ENCODE measurements around the gene BBS10. TPM values are rescaled to one million over a fixed set of nuclear protein-coding genes. Genes with fewer than 3 reads are reported as not detected.

Gene BBS10
- total RNA-seq, 4 donors from 2014 or later, result 7.8 to 14.0 (median 9.6) TPM

- 70 to 74% methylated on average over 9 of the region's 9 CpGs for WGBS, 2 donors
- DNase-seq (ENCODE audit: low spot score in 2 of 2), result no peak
- TF ChIP-seq CTCF (IDR thresholded peaks at IDR 0.05), result no peak
- TF ChIP-seq POLR2A (IDR thresholded peaks at IDR 0.05), result no peak
- intact Hi-C loops (cut with DNase I; ENCODE audit: low total_unique reads), result no loop called here
- H3K4me3 ChIP-seq (ENCODE audit: low read depth, poor library complexity, severe bottlenecking), result no peak overlapping the region
Measured at GRCh38 chr12:76313299-76313698, 34.9 kb downstream of the BBS10 start.

GRCh38 chr12:76312315-76312714 lies 35.9 kb downstream of the BBS10 start:
- H3K4me3 ChIP-seq (ENCODE audit: low read depth, poor library complexity, severe bottlenecking), result no peak overlapping the region
- no peak for TF ChIP-seq CTCF (IDR thresholded peaks at IDR 0.05)
- no peak for TF ChIP-seq POLR2A (IDR thresholded peaks at IDR 0.05)
- no peak for DNase-seq (ENCODE audit: low spot score in 2 of 2)
- intact Hi-C loops (cut with DNase I; ENCODE audit: low total_unique reads), result no loop called here
- WGBS, 2 donors, result 81 to 86% methylated on average over 7 of the region's 7 CpGs

GRCh38 chr12:76311796-76312195 lies 36.4 kb downstream of the BBS10 start:
- 89 to 94% methylated on average over 3 of the region's 3 CpGs for WGBS, 2 donors
- intact Hi-C loops (cut with DNase I; ENCODE audit: low total_unique reads), result no loop called here
- H3K4me3 ChIP-seq (ENCODE audit: low read depth, poor library complexity, severe bottlenecking), result no peak overlapping the region
- DNase-seq (ENCODE audit: low spot score in 2 of 2), result no peak
- TF ChIP-seq CTCF (IDR thresholded peaks at IDR 0.05) (no peak), POLR2A (IDR thresholded peaks at IDR 0.05) (no peak)

- TF ChIP-seq POLR2A (IDR thresholded peaks at IDR 0.05), result no peak
- no peak for TF ChIP-seq CTCF (IDR thresholded peaks at IDR 0.05)
- intact Hi-C loops (cut with DNase I; ENCODE audit: low total_unique reads), result no loop called here
- no peak overlapping the region for H3K4me3 ChIP-seq (ENCODE audit: low read depth, poor library complexity, severe bottlenecking)
- DNase-seq (ENCODE audit: low spot score in 2 of 2), result no peak
Measured at GRCh38 chr12:76310110-76310509, 38.1 kb downstream of the BBS10 start.

- TF ChIP-seq CTCF (IDR thresholded peaks at IDR 0.05) (no peak), POLR2A (IDR thresholded peaks at IDR 0.05) (no peak)
- WGBS, 2 donors, result 45 to 48% methylated on average over 3 of the region's 3 CpGs
- intact Hi-C loops (cut with DNase I; ENCODE audit: low total_unique reads), result no loop called here
- no peak overlapping the region for H3K4me3 ChIP-seq (ENCODE audit: low read depth, poor library complexity, severe bottlenecking)
- no peak for DNase-seq (ENCODE audit: low spot score in 2 of 2)
Measured at GRCh38 chr12:76308866-76309265, 39.3 kb downstream of the BBS10 start.

- WGBS, 2 donors, result 78 to 85% methylated on average over 1 of the region's 1 CpG
- intact Hi-C loops (cut with DNase I; ENCODE audit: low total_unique reads), result no loop called here
- TF ChIP-seq POLR2A (IDR thresholded peaks at IDR 0.05) (no peak), CTCF (IDR thresholded peaks at IDR 0.05) (no peak)
- H3K4me3 ChIP-seq (ENCODE audit: low read depth, poor library complexity, severe bottlenecking), result no peak overlapping the region
- no peak for DNase-seq (ENCODE audit: low spot score in 2 of 2)
Measured at GRCh38 chr12:76307083-76307482, 41.1 kb downstream of the BBS10 start.
